SK-N-SH (cell line): Measurements from ENCODE around the gene HUWE1. TPM values are rescaled to one million over a fixed set of nuclear protein-coding genes. Genes with fewer than 3 reads are reported as not detected.

ENCODE experiments used
- CTCF ChIA-PET: fragments of 300-600, 350-600 bp; formaldehyde crosslinking; extraction: SDS; loops from one replicate; lab custom pipeline; 2021; lab: Yijun Ruan, JAX
- POLR2A ChIA-PET: fragments of 350-600 bp; sonication (Branson Sonifier 250); formaldehyde crosslinking; extraction: SDS; loops from one replicate; lab custom pipeline; 2020; ENCODE audit warnings: antibody characterized with exemption, inconsistent platforms; lab: Yijun Ruan, JAX
- DNase-seq: peaks from one replicate; pipeline ENCODE4 v3.0.0; 2012
- H2AFZ ChIP-seq: fragments of 200-600 bp; sonication (generic); 2 replicates; pipeline ENCODE4 v1.8.1; 2016; ENCODE audit warnings: antibody characterized with exemption, mild to moderate bottlenecking, low read depth
- H3F3A ChIP-seq: fragments of 200-600 bp; sonication (generic); replicated peaks from 2 replicates; pipeline ENCODE3; 2016; ENCODE audit warnings: antibody characterized with exemption, mild to moderate bottlenecking; ENCODE audit not compliant: insufficient read depth
- H3K27ac ChIP-seq, 2 experiments: fragments of 200-500 bp in 1 of 2; fragments of 200-600 bp in 1 of 2; sonication (Bioruptor generic) in 1 of 2; sonication (generic), shearing (Covaris generic) in 1 of 2; 2 replicates each; pipeline versions ENCODE4 v1.5.1 to v1.6.1; 2014 to 2016; ENCODE audit warnings: low read depth in 2 of 2, inconsistent platforms in 1 of 2, low read length in 1 of 2, mild to moderate bottlenecking in 1 of 2, mixed read lengths in 1 of 2
- H3K27me3 ChIP-seq: fragments of 200-600 bp; sonication (generic), shearing (Covaris generic); 2 replicates; pipeline ENCODE4 v1.6.1; 2016; ENCODE audit warnings: mixed run types; ENCODE audit not compliant: insufficient read depth
- H3K36me3 ChIP-seq, 2 experiments: fragments of 200-500 bp in 1 of 2; fragments of 200-600 bp in 1 of 2; sonication (Bioruptor generic) in 1 of 2; sonication (generic) in 1 of 2; replicated peaks in 1 of 2; 2 replicates each; pipeline versions ENCODE3 to v1.5.1; 2014 to 2016; ENCODE audit warnings: low read length in 1 of 2, mild to moderate bottlenecking in 1 of 2; ENCODE audit not compliant: insufficient read depth in 2 of 2, control insufficient read depth in 1 of 2
- H3K4me1 ChIP-seq, 2 experiments: fragments of 200-500 bp in 1 of 2; fragments of 200-600 bp in 1 of 2; sonication (Bioruptor generic) in 1 of 2; sonication (generic), shearing (Covaris generic) in 1 of 2; 2 replicates each; pipeline versions ENCODE4 v1.5.1 to v1.6.1; 2014 to 2016; ENCODE audit warnings: low read depth in 1 of 2, low read length in 1 of 2, mixed run types in 1 of 2; ENCODE audit not compliant: insufficient read depth in 2 of 2, control insufficient read depth in 1 of 2
- H3K4me2 ChIP-seq: fragments of 200-600 bp; sonication (generic), shearing (Covaris generic); 2 replicates; pipeline ENCODE4 v1.6.1; 2017; ENCODE audit warnings: mixed run types
- H3K4me3 ChIP-seq, 2 experiments: fragments of 200-500 bp in 1 of 2; fragments of 200-600 bp in 1 of 2; sonication (Bioruptor generic) in 1 of 2; sonication (generic), shearing (Covaris generic) in 1 of 2; 2 replicates each; pipeline versions ENCODE4 v1.5.1 to v1.8.1; 2014 to 2016; ENCODE audit warnings: low read depth in 2 of 2, inconsistent platforms in 1 of 2, low read length in 1 of 2, mild to moderate bottlenecking in 1 of 2, mixed read lengths in 1 of 2, moderate library complexity in 1 of 2
- H3K79me2 ChIP-seq: fragments of 200-600 bp; sonication (generic); 2 replicates; pipeline ENCODE4 v1.8.1; 2017; ENCODE audit warnings: mild to moderate bottlenecking; ENCODE audit not compliant: insufficient read depth
- H3K9ac ChIP-seq: fragments of 200-600 bp; sonication (generic); 2 replicates; pipeline ENCODE4 v1.6.1; 2017; ENCODE audit warnings: mixed run types
- H3K9me2 ChIP-seq: fragments of 200-600 bp; sonication (generic); 2 replicates; pipeline ENCODE4 v1.6.1; 2017; ENCODE audit warnings: mixed run types
- H3K9me3 ChIP-seq: fragments of 200-600 bp; sonication (generic); 2 replicates; pipeline ENCODE4 v1.6.1; 2017; ENCODE audit warnings: mixed run types, mild to moderate bottlenecking, moderate library complexity
- H4K20me1 ChIP-seq: fragments of 200-600 bp; sonication (generic); 2 replicates; pipeline ENCODE4 v1.6.1; 2017; ENCODE audit warnings: mild to moderate bottlenecking, mixed run types; ENCODE audit not compliant: insufficient read depth
- CTCF ChIP-seq: fragments of 200-600 bp; sonication (generic); IDR thresholded peaks from 2 replicates; pipeline ENCODE4 v1.6.1; 2017; ENCODE audit warnings: antibody characterized with exemption, mild to moderate bottlenecking, moderate library complexity
- EZH2phosphoT487 ChIP-seq: fragments of 200-600 bp; sonication (generic); IDR thresholded peaks from 2 replicates; pipeline ENCODE4 v1.6.1; 2017; ENCODE audit warnings: low read depth, mixed run types, mild to moderate bottlenecking, antibody characterized with exemption, moderate library complexity, borderline replicate concordance
- FOSL2 ChIP-seq: IDR thresholded peaks from 2 replicates; pipeline ENCODE4 v1.4.0; 2012; ENCODE audit warnings: low read depth, mild to moderate bottlenecking, moderate library complexity, borderline replicate concordance
- GABPA ChIP-seq: IDR thresholded peaks from 2 replicates; pipeline ENCODE4 v1.4.0; 2012; ENCODE audit warnings: low read depth, mild to moderate bottlenecking
- MXI1 ChIP-seq: IDR thresholded peaks from 2 replicates; pipeline ENCODE4 v1.6.1; 2012; ENCODE audit warnings: mild to moderate bottlenecking, low read depth, low read length, improper control_type of control experiment
- NRF1 ChIP-seq: IDR thresholded peaks from 2 replicates; pipeline ENCODE4 v1.6.1; 2012; ENCODE audit warnings: low read depth, mild to moderate bottlenecking, low read length
- RAD21 ChIP-seq: IDR thresholded peaks from 2 replicates; pipeline ENCODE4 v1.6.1; 2012; ENCODE audit warnings: mild to moderate bottlenecking, low read length
- RCOR1 ChIP-seq: fragments of 150-350 bp; IDR thresholded peaks from 2 replicates; pipeline ENCODE4 v1.6.1; 2017; ENCODE audit warnings: antibody characterized with exemption, low read length
- SMC3 ChIP-seq: IDR thresholded peaks from 2 replicates; pipeline ENCODE4 v1.6.1; 2012; ENCODE audit warnings: low read depth, low read length, improper control_type of control experiment
- ZBTB33 ChIP-seq: IDR thresholded peaks from 2 replicates; pipeline ENCODE4 v1.4.0; 2012; ENCODE audit warnings: low read depth, borderline replicate concordance
- WGBS: methylation state at CpG from one replicate; pipeline ENCODE4 v1.1.6; 2017; ENCODE audit warnings: low lambda C conversion rate; 5-methylcytosine and 5-hydroxymethylcytosine counted together
- polyA plus RNA-seq, 3 experiments: library from polyadenylated mRNA; depleted of rRNA; stranded (reverse); fragments of >200 nt; gene quantifications; 2 replicates each; pipeline ENCODE4 v1.2.3, GENCODE V29; 2012

Gene HUWE1
- polyA plus RNA-seq, 1 of the 3 experiments (the other 2 are of a cell fraction) = 43.4 TPM

- TF ChIP-seq FOSL2 = no peak
- no peak for TF ChIP-seq SMC3
- TF ChIP-seq RAD21 = no peak
- no peak for TF ChIP-seq GABPA
- TF ChIP-seq, all 33 proteins: peak for 0
These were observed 200.2 kb downstream of the HUWE1 start (continued) for GRCh38 chrX:53486285-53486684.

- WGBS = 9% methylated on average over 2 of the region's 2 CpGs
- Histone ChIP-seq H3K27ac (no peak overlapping the region), H3K4me3 (no peak overlapping the region), H3K4me2 (no peak overlapping the region), H2AFZ (no peak overlapping the region), H3K27me3 (peaks cover 11% of the 10 kb centered on the region; the same call in 1 of the 2 replicates), H4K20me1 (no peaks in the 10 kb centered on the region), H3K9me2 (no peaks in the 10 kb centered on the region), H3K4me1 (no peaks in the 10 kb centered on the region; a peak in 1 of 4 replicates), H3K9me3 (no peaks in the 10 kb centered on the region), H3F3A (no peaks in the 10 kb centered on the region), H3K9ac (no peak overlapping the region), H3K36me3 (no peaks in the 10 kb centered on the region), H3K79me2 (no peaks in the 10 kb centered on the region)
- no peak for DNase-seq
- CTCF ChIA-PET = interaction anchor here (1.1 to 8.1 kb wide), 3 partner anchors 8 to 169 kb away, joined by 3 to 180 read pairs (median 28); no protein-coding TSS in a partner anchor
- POLR2A ChIA-PET = no interaction called here
- TF ChIP-seq NRF1 (no peak), MXI1 (no peak), ZBTB33 (no peak), EZH2phosphoT487 (no peak), CTCF (no peak)
These were observed 202.6 kb downstream of the HUWE1 start for GRCh38 chrX:53483838-53484405.

DNA sequence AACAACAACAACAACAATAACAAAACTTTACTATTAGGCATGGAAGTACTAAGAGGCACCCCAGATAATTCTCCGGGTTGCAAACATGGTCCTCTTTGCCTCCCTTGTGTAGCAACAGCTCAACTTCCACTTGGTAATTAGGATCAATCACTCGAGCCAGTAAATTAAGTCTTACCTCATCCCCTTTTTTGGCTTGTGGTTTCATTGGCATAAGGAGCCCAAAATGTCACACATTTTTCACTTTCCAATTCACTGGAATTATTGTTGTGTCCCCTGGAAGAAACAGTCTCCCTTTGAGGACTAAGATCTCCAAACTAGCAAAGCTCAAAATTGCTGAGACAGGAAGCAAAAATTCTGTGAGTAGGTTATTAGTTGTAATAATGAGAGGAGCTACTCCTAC is 203.1 kb downstream of the HUWE1 start:
- Histone ChIP-seq H3K4me3 (no peak overlapping the region), H3F3A (no peaks in the 10 kb centered on the region), H4K20me1 (no peaks in the 10 kb centered on the region), H3K9me2 (no peaks in the 10 kb centered on the region), H3K79me2 (no peaks in the 10 kb centered on the region), H3K4me2 (no peak overlapping the region), H3K9ac (no peak overlapping the region), H3K9me3 (no peaks in the 10 kb centered on the region), H3K27ac (no peak overlapping the region), H3K4me1 (no peaks in the 10 kb centered on the region; a peak in 1 of 4 replicates)
- CTCF ChIA-PET = interaction anchor here (1.1 to 8.1 kb wide), 3 partner anchors 9 to 168 kb away, joined by 3 to 180 read pairs (median 28); no protein-coding TSS in a partner anchor
- WGBS = 6% methylated on average over 2 of the region's 2 CpGs
- no peak for TF ChIP-seq RCOR1
- TF ChIP-seq CTCF = no peak
- TF ChIP-seq GABPA = no peak
- TF ChIP-seq, all 33 proteins: peak for 0
- Histone ChIP-seq H2AFZ (no peak overlapping the region), H3K27me3 (peaks cover 11% of the 10 kb centered on the region; the same call in 1 of the 2 replicates), H3K36me3 (no peaks in the 10 kb centered on the region)
- no peak for DNase-seq
- POLR2A ChIA-PET = no interaction called here
